CD14-positive monocyte (primary cell): ENCODE results near the gene RNF13. TPM values are rescaled to one million over a fixed set of nuclear protein-coding genes. Genes with fewer than 3 reads are reported as not detected.

ENCODE experiments used
- DNase-seq, 3 donors: peaks; one replicate each; pipeline ENCODE4 v3.0.0-alpha.2; 2011 to 2022
- H2AFZ ChIP-seq: 2 replicates; pipeline ENCODE4 v1.6.0; 2012; ENCODE audit warnings: mild to moderate bottlenecking, low read depth, low read length, inconsistent platforms; ENCODE audit not compliant: insufficient read depth, poor library complexity, severe bottlenecking
- H3K27ac ChIP-seq, 2 donors: 1 replicate in 1 of 2; 2 replicates in 1 of 2; pipeline ENCODE4 v1.5.1; 2012 to 2013; ENCODE audit warnings: low read length in 2 of 2, control low read depth in 1 of 2, inconsistent platforms in 1 of 2, low read depth in 1 of 2, mild to moderate bottlenecking in 1 of 2
- H3K27me3 ChIP-seq, 2 donors: one replicate each; pipeline versions ENCODE4 v1.6.0 to v1.6.1; 2011 to 2013; ENCODE audit warnings: low read length in 2 of 2; ENCODE audit not compliant: control insufficient read depth in 2 of 2, insufficient read depth in 2 of 2
- H3K36me3 ChIP-seq, 2 donors: replicated peaks in 1 of 2; 1 replicate in 1 of 2; 2 replicates in 1 of 2; pipeline versions ENCODE4 v1.5.1 to v1.6.1; 2012 to 2013; ENCODE audit warnings: low read length in 2 of 2, control low read depth in 1 of 2, inconsistent platforms in 1 of 2, mild to moderate bottlenecking in 1 of 2; ENCODE audit not compliant: insufficient read depth in 2 of 2, control insufficient read depth in 1 of 2
- H3K4me1 ChIP-seq, 2 donors: 1 replicate in 1 of 2; 2 replicates in 1 of 2; pipeline versions ENCODE4 v1.5.1 to v1.6.1; 2012 to 2013; ENCODE audit warnings: low read length in 2 of 2, control low read depth in 1 of 2, inconsistent platforms in 1 of 2, mild to moderate bottlenecking in 1 of 2, moderate library complexity in 1 of 2; ENCODE audit not compliant: insufficient read depth in 2 of 2, control insufficient read depth in 1 of 2
- H3K4me2 ChIP-seq: replicated peaks from 2 replicates; pipeline ENCODE3; 2012; ENCODE audit warnings: low read length, moderate library complexity, mild to moderate bottlenecking; ENCODE audit not compliant: poor library complexity, severe bottlenecking; ENCODE audit errors: extremely low read depth
- H3K4me3 ChIP-seq, 3 experiments: fragments of 200-600 bp in 1 of 3; sonication (generic) in 1 of 3; replicated peaks in 1 of 3; 1 replicate in 2 of 3; 2 replicates in 1 of 3; pipeline ENCODE4 v1.5.1; 2011 to 2013; ENCODE audit warnings: low read length in 3 of 3, mild to moderate bottlenecking in 3 of 3, control low read depth in 2 of 3, low read depth in 2 of 3, inconsistent platforms in 1 of 3, moderate library complexity in 1 of 3
- H3K79me2 ChIP-seq: 2 replicates; pipeline ENCODE4 v1.6.0; 2012; ENCODE audit warnings: mild to moderate bottlenecking, control low read depth, inconsistent platforms, low read length, moderate library complexity; ENCODE audit not compliant: insufficient read depth
- H3K9ac ChIP-seq: 2 replicates; pipeline ENCODE4 v1.6.0; 2017; ENCODE audit warnings: low read length, mild to moderate bottlenecking; ENCODE audit not compliant: insufficient read depth, poor library complexity, severe bottlenecking
- H3K9me3 ChIP-seq, 2 donors: replicated peaks in 1 of 2; 1 replicate in 1 of 2; 2 replicates in 1 of 2; pipeline versions ENCODE4 v1.5.1 to v1.6.1; 2012 to 2013; ENCODE audit warnings: low read length in 2 of 2, control low read depth in 1 of 2; ENCODE audit not compliant: control insufficient read depth in 1 of 2, insufficient read depth in 1 of 2
- H4K20me1 ChIP-seq: 2 replicates; pipeline ENCODE4 v1.6.0; 2012; ENCODE audit warnings: mild to moderate bottlenecking, low read length, control low read depth, moderate library complexity; ENCODE audit not compliant: insufficient read depth
- H3K27ac Mint-ChIP-seq, 7 donors: one replicate each; pipeline ENCODE4 v1.8.0; 2020; ENCODE audit warnings: mild to moderate bottlenecking in 7 of 7, mixed read lengths in 7 of 7, moderate library complexity in 6 of 7, inconsistent platforms in 2 of 7
- H3K27me3 Mint-ChIP-seq, 3 donors: one replicate each; pipeline ENCODE4 v1.8.0; 2021 to 2022; ENCODE audit warnings: low read depth in 3 of 3, mild to moderate bottlenecking in 3 of 3, mixed read lengths in 3 of 3, moderate library complexity in 3 of 3, inconsistent platforms in 1 of 3
- H3K36me3 Mint-ChIP-seq, 2 donors: one replicate each; pipeline ENCODE4 v1.8.0; 2020; ENCODE audit warnings: mixed read lengths in 2 of 2, inconsistent platforms in 1 of 2, mild to moderate bottlenecking in 1 of 2
- H3K4me1 Mint-ChIP-seq: one replicate; pipeline ENCODE4 v1.8.0; 2020; ENCODE audit warnings: mild to moderate bottlenecking, mixed read lengths
- H3K4me3 Mint-ChIP-seq, 2 donors: one replicate each; pipeline ENCODE4 v1.8.0; 2020; ENCODE audit warnings: mild to moderate bottlenecking in 2 of 2, mixed read lengths in 2 of 2, moderate library complexity in 1 of 2
- H3K9me3 Mint-ChIP-seq, 7 donors: one replicate each; pipeline ENCODE4 v1.8.0; 2020 to 2022; ENCODE audit warnings: mixed read lengths in 7 of 7, mild to moderate bottlenecking in 6 of 7, moderate library complexity in 6 of 7, inconsistent platforms in 2 of 7
- CTCF ChIP-seq: fragments of 200-600 bp; IDR thresholded peaks from one replicate; pipeline ENCODE4 v1.8.0; 2022; ENCODE audit warnings: antibody characterized with exemption, mild to moderate bottlenecking
- WGBS: methylation state at CpG from one replicate; pipeline ENCODE4 v1.1.5; 2013; ENCODE audit warnings: missing lambda C conversion rate; ENCODE audit not compliant: insufficient coverage; 5-methylcytosine and 5-hydroxymethylcytosine counted together
- intact Hi-C, 2 donors: fragments of 100-400 bp; cut with micrococcal nuclease; formaldehyde crosslinking; loops; one replicate each; pipeline versions ENCODE4 v1.15.0 to v1.15.1; 2023
- polyA plus RNA-seq, 3 donors: library from polyadenylated mRNA; depleted of rRNA in 1 of 3; unstranded in 2 of 3; stranded (reverse) in 1 of 3; fragments of 300-500 nt in 2 of 3; fragments of >200 nt in 1 of 3; fragmentation: Illumina TruSeq in 2 of 3; gene quantifications; 1 replicate in 2 of 3; 2 replicates in 1 of 3; pipeline ENCODE4 v1.2.3, GENCODE V29; 2012 to 2021

Gene RNF13
- polyA plus RNA-seq, 3 donors, result 95.4 to 481 (median 462) TPM

GRCh38 chr3:149781211-149781610, 31.8 kb upstream of the RNF13 start:
- H3K4me2 ChIP-seq, result peak overlapping the region; percentile 64
- Mint-ChIP-seq H3K9me3 (peaks cover 0 to 2% (median 0%) of the 10 kb centered on the region in 7 donors), H3K4me1 (peaks cover 44% of the 10 kb centered on the region), H3K27me3 (peaks cover 0 to 2% (median 0%) of the 10 kb centered on the region in 3 donors), H3K27ac (peak overlapping the region; percentile 86 to 96 (median 94)), H3K36me3 (no peaks in the 10 kb centered on the region), H3K4me3 (peak overlapping the region; percentile 63 to 76)
- no peaks in the 10 kb centered on the region for H3K79me2 ChIP-seq
- WGBS, result 6% methylated on average over 2 of the region's 4 CpGs
- no peak overlapping the region for H2AFZ ChIP-seq
- peak overlapping the region; percentile 70 to 85 for H3K27ac ChIP-seq
- H3K9ac ChIP-seq, result no peak overlapping the region
- peak; percentile 41 to 81 (median 71) for DNase-seq
- no peaks in the 10 kb centered on the region for H3K36me3 ChIP-seq
- intact Hi-C loops, result no loop called here
- H3K27me3 ChIP-seq, result no peaks in the 10 kb centered on the region
- H3K9me3 ChIP-seq, result no peaks in the 10 kb centered on the region
- H3K4me3 ChIP-seq, result peak overlapping the region in 2 of 3 experiments; percentile 16 to 58
- H3K4me1 ChIP-seq, result peaks cover 44 to 52% of the 10 kb centered on the region in 2 donors
- no peak for TF ChIP-seq CTCF
- H4K20me1 ChIP-seq, result no peaks in the 10 kb centered on the region

GRCh38 chr3:149781741-149782140, 31.3 kb upstream of the RNF13 start:
- H3K4me1 Mint-ChIP-seq, result peaks cover 44% of the 10 kb centered on the region
- intact Hi-C loops, result no loop called here
- Histone ChIP-seq H3K27me3 (no peaks in the 10 kb centered on the region), H3K4me2 (peak overlapping the region; percentile 64), H3K4me3 (peak overlapping the region in 2 of 3 experiments; percentile 16 to 58), H3K4me1 (peaks cover 44 to 52% of the 10 kb centered on the region in 2 donors), H3K36me3 (no peaks in the 10 kb centered on the region), H3K27ac (peak overlapping the region; percentile 70 to 85), H3K9me3 (no peaks in the 10 kb centered on the region), H3K9ac (no peak overlapping the region), H3K79me2 (no peaks in the 10 kb centered on the region), H2AFZ (no peak overlapping the region), H4K20me1 (no peaks in the 10 kb centered on the region)
- peaks cover 0 to 2% (median 0%) of the 10 kb centered on the region in 3 donors for H3K27me3 Mint-ChIP-seq
- H3K4me3 Mint-ChIP-seq, result peak overlapping the region; percentile 50 to 63
- no peak for TF ChIP-seq CTCF
- H3K9me3 Mint-ChIP-seq, result peaks cover 0 to 2% (median 0%) of the 10 kb centered on the region in 7 donors
- no CpG with 5 or more reads among the region's 3 CpGs for WGBS
- H3K36me3 Mint-ChIP-seq, result no peaks in the 10 kb centered on the region
- no peak for DNase-seq
- H3K27ac Mint-ChIP-seq, result peak overlapping the region; percentile 85 to 95 (median 94)
